Bronchial epithelial cell (primary cell): ENCODE measurements around the gene BCL11A. TPM values are rescaled to one million over a fixed set of nuclear protein-coding genes. Genes with fewer than 3 reads are reported as not detected.
A peak's percentile ranks its signal among the peaks of the same experiment; 100 is the strongest.

ENCODE experiments used
- DNase-seq: peaks from one replicate; pipeline ENCODE4 v3.0.0-alpha.2; 2010; ENCODE audit warnings: low read depth
- FAIRE-seq: peaks from 2 replicates; lab custom pipeline; 2011; peaks lifted over from hg19 to GRCh38; lab: Jason Lieb, UNC
- H3K27me3 ChIP-seq: 2 replicates; pipeline ENCODE4 v1.5.1; 2011; ENCODE audit warnings: low read length; ENCODE audit not compliant: control insufficient read depth, insufficient read depth
- H3K36me3 ChIP-seq: 2 replicates; pipeline ENCODE4 v1.5.1; 2011; ENCODE audit warnings: low read length; ENCODE audit not compliant: control insufficient read depth, insufficient read depth
- H3K4me3 ChIP-seq: 2 replicates; pipeline ENCODE4 v1.5.1; 2011; ENCODE audit warnings: mild to moderate bottlenecking, low read depth, low read length, control low read depth
- CTCF ChIP-seq: IDR thresholded peaks from 2 replicates; pipeline ENCODE4 v1.5.1; 2011; ENCODE audit warnings: mild to moderate bottlenecking, moderate library complexity, low read length, control low read depth, inconsistent platforms; ENCODE audit not compliant: insufficient read depth, severe bottlenecking
- total RNA-seq: library from RNA; depleted of rRNA; stranded (reverse); fragments of >200 nt; gene quantifications from 2 replicates; pipeline ENCODE4 v1.2.1, GENCODE V29; 2014

Gene BCL11A
- total RNA-seq, 1 donor from 2014 or later, result 1.8 TPM

- Histone ChIP-seq H3K27me3 (peaks cover 1% of the 10 kb centered on the region), H3K36me3 (no peaks in the 10 kb centered on the region), H3K4me3 (no peak overlapping the region)
- no peak for FAIRE-seq
- TF ChIP-seq CTCF, result no peak
- no peak for DNase-seq
Measured at GRCh38 chr2:60567919-60568768, 14.7 kb upstream of the BCL11A start.

- Histone ChIP-seq H3K27me3 (peaks cover 1% of the 10 kb centered on the region), H3K4me3 (no peak overlapping the region), H3K36me3 (no peaks in the 10 kb centered on the region)
- FAIRE-seq (no peak), DNase-seq (no peak)
- TF ChIP-seq CTCF, result no peak
Measured at GRCh38 chr2:60567096-60567495, 13.6 kb upstream of the BCL11A start.

GRCh38 chr2:60565472-60565871, 12.0 kb upstream of the BCL11A start:
- FAIRE-seq (no peak), DNase-seq (peak; percentile 58)

GRCh38 chr2:60560734-60561644, 7.5 kb upstream of the BCL11A start:
- FAIRE-seq (peak; percentile 28), DNase-seq (peak; percentile 53)
- peaks cover 3% of the 10 kb centered on the region for H3K27me3 ChIP-seq

More at GRCh38 chr2:60565472-60565871, 12.0 kb upstream of the BCL11A start:
- peak; percentile 9 for TF ChIP-seq CTCF
- H3K4me3 ChIP-seq, result no peak overlapping the region
- H3K36me3 ChIP-seq, result no peaks in the 10 kb centered on the region
- peaks cover 1% of the 10 kb centered on the region for H3K27me3 ChIP-seq

GRCh38 chr2:60559880-60560279, 6.4 kb upstream of the BCL11A start:
- Histone ChIP-seq H3K36me3 (no peaks in the 10 kb centered on the region), H3K4me3 (no peak overlapping the region), H3K27me3 (peaks cover 3% of the 10 kb centered on the region)
- DNase-seq (no peak), FAIRE-seq (peak; percentile 89)
- no peak for TF ChIP-seq CTCF

More at GRCh38 chr2:60560734-60561644, 7.5 kb upstream of the BCL11A start:
- Histone ChIP-seq H3K4me3 (no peak overlapping the region), H3K36me3 (no peaks in the 10 kb centered on the region)
- TF ChIP-seq CTCF, result peak; percentile 52
